T-helper 2 cell (primary cell): ENCODE measurements around the gene COA3.

ENCODE experiments used
- DNase-seq, 5 experiments: peaks; one replicate each; pipeline versions ENCODE4 v3.0.0 to v3.0.0-alpha.2; 2012 to 2022
- total RNA-seq, 2 donors: gene quantifications; one replicate each; lab custom pipeline; 2026; lab: John Stamatoyannopoulos, UW

Gene COA3, protein sequence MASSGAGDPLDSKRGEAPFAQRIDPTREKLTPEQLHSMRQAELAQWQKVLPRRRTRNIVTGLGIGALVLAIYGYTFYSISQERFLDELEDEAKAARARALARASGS
- total RNA-seq = 1.9 to 9.1 reads per million in 2 donors

DNA sequence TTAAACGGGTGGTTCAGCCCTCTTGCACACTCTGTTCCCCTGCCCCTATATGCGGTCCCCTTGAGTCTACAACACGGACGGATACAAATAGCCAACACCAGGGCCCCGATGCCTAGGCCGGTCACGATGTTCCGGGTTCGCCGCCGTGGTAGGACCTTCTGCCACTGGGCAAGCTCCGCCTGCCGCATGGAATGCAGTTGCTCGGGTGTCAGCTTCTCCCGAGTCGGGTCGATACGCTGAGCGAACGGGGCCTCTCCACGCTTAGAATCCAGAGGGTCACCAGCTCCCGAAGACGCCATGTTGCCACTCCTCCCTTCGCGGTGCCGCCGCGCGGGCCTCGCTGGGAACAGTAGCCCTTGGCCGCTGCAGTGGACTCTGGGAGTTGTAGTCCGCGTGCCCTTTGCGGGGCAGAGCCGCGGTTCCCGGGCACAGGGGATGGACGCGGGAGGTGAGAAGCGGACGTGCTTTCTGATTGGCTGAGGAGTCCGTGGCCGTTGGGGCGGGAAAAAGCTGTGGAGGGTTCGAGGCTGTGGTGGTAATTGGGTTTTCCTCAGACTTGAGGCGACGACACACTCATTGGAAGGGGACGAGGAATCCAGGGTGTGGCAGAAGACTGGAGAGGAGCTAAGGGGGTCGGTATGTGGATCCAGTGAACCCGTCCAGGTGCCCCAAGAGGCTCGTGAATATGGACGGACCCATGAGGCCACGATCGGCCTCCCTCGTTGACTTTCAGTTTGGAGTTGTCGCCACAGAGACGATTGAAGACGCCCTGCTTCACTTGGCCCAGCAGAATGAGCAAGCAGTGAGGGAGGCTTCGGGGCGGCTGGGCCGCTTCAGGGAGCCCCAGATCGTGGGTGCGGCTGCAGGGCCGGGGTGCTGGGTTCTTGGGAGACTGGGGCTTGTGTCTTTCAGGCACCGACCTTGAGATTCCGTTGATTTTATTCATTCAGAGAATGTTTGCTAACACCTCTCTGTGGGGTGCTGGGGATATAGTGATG, at the start of gene COA3, which contains the start of gene CNTD1:
Gene COA3, minus strand, starts transcription at position 322 of the 998 bp plus-strand sequence. Its CDS starts 23 bp downstream, at position 299.
Gene CNTD1, plus strand, starts transcription at position 479 of the 998 bp plus-strand sequence. Its CDS starts 207 bp downstream, at position 686.
- peak; percentile 44 to 84 (median 65) for DNase-seq

DNA sequence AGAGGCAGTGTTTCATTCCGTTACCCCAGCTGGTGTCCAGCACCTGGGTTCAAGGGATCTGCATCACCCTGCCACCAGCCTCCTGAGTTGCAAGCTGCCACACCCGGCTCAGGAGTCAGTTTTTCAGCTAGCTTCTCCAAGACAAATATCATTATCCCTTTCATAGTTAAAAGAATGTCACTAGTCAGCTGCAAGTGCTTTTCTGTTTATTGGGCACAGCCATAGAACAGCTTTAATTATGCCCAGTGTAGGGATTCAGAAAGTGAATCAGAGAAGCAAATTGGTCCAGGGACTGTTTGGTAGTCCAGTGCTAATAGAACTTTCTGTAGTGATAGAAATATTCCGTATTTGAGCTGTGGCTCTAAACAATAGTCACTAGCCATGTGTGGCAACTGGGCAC, 49.6 kb upstream of the COA3 start:
- DNase-seq = no peak

DNA sequence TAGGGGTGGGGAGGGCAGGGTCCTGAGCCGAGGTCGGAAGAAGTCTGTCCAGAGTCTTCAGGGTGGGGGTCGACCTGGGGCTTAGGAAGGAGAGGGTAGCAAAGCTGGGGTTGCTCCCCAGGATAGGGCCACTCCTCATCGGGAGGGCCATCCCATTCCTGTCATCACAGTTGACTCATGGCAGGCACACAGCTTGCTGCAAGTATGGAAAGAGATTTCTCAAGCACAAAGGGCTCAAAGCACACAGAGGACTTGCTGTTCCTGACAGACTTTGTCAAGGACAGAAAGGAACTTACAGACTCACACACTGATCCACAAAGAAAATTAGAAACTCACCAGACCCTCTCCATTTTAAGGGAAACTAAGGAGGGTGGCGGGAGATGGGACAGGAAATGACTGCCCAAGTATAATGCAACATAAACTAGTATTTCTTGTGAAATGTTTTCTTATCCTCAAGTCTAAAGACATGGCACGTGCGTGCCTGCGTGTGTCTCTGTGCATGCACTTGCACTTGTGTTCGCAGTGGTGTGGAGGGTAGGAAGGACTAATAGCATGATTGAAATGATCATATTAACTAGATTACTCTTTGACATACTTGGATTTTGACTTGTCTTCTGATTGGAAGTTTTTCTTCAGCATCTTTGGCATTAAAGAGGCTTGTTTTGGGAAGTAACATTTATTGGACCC, 48.2 kb upstream of the COA3 start:
- DNase-seq = no peak

DNA sequence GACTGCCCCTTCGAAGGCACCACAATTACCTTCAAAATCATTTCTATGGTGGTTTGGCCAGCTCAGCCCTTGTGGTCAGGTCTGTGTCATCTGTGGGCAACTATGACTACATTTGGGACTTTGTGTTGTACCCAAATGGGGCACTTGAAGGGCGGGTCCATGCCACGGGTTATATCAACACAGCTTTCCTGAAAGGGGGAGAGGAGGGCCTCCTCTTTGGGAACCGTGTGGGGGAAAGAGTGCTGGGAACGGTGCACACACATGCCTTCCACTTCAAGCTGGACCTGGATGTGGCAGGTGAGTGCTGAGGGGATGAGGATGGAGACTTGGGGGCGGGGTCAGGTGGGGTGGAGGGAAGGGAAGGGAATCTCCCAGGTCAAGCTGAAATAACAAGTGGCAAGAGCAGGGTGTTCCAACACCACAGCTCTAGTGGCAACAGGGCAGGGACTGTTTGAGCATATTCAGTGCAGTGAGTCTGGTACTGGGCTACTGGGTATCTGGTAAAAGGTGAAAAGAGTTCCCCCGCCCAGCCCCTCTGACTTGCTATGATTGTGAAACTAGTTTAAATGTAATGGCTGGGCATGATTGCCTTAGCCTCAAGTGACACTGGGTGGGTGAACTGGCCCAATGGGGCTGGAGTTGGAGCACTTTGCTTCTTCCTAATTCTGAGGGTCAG, 47.6 kb upstream of the COA3 start:
- DNase-seq = peak in 1 of 5 experiments; percentile 14

DNA sequence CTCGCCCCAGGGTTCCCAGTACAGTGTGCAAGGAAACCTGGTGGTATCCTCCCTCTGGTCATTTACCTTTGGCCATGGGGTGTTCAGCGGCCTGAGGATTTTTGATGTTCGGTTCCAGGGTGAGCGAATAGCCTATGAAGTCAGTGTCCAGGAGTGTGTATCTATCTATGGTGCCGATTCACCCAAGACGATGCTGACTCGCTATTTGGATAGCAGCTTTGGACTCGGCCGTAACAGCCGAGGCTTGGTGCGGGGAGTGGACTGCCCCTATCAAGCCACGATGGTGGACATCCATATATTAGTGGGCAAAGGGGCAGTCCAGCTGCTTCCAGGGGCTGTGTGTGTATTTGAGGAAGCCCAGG, 47.0 kb upstream of the COA3 start:
- DNase-seq = no peak

DNA sequence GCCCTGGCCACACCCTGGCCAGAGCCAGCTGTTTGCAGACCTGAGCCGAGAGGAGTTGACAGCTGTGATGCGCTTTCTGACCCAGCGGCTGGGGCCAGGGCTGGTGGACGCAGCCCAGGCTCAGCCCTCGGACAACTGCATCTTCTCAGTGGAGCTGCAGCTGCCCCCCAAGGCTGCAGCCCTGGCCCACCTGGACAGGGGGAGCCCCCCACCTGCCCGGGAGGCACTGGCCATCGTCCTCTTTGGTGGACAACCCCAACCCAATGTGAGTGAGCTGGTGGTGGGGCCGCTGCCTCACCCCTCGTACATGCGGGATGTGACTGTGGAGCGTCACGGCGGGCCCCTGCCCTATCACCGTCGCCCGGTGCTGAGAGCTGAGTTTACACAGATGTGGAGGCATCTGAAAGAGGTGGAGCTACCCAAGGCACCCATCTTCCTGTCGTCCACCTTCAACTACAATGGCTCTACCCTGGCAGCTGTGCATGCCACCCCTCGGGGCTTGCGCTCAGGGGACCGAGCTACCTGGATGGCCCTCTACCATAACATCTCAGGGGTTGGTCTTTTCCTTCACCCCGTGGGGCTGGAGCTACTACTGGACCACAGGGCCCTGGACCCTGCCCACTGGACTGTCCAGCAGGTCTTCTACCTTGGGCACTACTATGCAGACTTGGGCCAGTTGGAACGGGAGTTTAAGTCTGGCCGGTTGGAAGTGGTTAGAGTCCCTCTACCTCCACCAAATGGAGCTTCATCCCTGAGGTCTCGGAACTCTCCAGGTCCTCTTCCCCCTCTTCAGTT, 46.5 kb upstream of the COA3 start:
- DNase-seq = no peak

DNA sequence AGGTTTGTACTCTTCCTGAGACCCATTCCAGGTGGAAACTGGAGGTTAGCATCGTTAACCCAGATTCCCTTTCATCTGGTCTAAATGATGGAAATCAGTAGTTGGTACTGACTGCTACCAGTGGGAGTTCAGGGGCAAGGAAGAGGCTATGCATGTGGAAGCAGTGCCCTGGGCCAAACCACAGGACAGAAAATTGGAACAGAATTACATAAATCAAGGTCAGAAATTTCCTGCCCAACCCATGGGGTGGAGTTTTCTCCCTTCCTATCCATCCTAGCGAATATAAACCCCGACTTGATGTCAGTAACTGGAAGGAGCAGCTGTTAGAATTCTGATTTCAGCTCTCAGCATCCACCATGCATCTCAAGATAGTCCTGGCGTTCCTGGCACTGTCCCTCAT, 45.8 kb upstream of the COA3 start, which contains the start of gene AOC2:
Gene AOC2, plus strand, starts transcription at position 310 of the 400 bp plus-strand sequence. Its CDS starts 47 bp downstream, at position 357.
- no peak for DNase-seq

DNA sequence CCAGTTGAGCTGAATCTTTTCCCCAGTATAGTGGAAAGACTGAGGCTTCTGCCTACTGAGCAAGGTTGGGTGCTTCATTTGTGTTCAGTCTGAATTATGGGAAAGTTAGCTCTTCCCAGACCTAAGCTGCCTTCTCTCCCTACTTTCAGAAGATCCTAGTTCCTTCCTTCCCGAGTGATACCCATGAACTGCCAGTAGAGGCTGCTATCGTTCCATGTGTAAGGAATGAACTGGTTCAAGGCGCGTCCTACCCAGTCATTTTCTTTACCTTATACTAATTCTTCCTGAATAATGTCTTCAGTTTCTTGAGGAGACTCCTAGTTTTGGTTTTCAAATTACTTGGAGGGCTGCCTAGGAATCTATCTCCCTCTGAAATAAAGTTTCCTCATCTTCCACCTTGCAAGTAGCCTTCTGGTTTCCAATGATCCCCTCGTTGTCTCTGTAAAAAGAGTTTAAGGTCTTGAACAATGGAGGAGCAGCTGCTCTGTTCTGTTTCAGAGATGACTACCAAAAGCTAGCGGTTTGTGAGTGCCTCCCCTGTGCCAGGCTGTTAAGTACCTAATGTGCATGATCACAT, 44.9 kb upstream of the COA3 start:
- DNase-seq = peak in 1 of 5 experiments; percentile 36

DNA sequence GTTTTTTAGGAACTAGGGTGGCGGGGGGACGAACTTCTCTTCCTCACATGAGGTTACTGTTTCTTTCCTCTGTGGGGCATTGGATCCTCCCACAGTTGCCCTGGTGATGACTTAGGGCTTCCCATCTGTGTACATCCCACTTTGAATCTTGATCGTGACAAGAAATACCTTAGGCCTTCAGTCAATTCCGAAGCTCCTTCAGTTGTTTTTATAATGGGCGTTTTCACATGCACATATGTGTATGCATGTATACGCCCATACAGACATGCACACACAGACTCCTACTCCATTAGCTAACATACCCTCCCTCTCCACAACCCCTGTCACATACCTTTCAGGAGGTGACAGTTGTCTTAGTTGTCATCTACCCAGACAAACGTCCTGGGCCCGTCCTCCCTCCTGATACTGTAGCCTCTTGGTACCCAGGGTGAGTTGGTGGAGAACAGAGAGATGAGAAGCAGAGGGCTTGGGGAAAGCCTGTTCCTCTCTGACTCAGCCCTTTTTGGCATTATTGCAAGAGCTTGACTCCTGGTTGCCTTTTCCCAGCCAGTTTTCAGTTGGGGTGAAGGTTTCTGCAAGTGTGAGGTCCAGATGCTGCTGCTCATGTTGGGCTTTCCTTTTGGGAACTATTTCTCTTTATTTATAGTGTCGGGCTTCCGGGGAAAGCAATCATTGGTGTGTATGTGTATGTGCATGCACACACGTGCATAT, 43.6 kb upstream of the COA3 start:
- DNase-seq = no peak

DNA sequence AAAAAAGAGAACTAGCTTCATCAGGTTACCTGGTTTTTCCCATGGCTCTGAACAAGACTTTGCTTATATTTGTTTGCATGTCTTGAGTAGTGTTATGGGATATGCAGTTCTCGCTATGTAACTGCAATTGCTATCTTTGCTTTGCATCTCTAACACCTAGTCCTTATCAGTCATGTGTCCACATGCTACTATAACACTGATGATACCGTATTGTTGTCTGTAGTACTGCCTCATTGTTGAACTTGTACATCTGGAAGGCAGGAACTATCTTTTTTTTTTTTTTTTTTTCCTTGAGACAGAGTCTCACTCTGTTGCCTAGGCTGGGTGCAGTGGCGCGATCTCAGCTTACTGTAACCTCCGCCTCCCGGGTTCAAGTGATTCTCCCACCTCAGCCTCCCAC, 37.2 kb upstream of the COA3 start:
- DNase-seq = peak in 1 of 5 experiments; percentile 7

DNA sequence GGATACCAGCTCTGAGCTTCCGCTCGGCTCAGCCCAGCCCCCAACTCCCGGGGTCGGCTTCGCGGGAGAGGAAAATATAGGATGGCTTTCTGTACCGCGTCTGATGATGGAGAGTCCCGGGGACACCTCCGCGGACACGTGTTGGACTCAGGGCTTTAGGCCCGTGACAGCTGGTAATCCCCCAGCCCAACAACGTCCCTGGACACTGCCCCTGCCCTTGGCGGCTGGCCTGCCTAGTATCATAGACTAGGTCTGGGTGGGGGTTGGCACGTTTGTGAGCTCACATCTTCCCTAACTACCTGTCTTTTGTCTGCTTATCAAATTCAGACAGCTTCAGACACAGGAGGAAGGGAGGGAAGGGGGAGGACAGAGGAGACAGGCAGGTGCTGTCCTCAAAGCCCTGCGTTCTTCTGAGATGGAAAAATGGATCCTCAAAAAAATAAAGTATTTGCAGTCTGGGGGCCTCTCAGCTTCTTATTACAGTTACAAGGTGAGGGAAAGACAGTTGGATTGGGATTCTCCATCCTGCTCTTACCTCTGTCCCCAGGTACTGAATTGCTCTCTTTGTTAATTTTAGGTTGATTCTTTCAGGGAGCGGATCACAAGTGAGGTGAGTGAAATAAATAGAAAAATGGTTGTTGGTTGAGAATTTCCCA, 35.4 kb upstream of the COA3 start:
- no peak for DNase-seq

DNA sequence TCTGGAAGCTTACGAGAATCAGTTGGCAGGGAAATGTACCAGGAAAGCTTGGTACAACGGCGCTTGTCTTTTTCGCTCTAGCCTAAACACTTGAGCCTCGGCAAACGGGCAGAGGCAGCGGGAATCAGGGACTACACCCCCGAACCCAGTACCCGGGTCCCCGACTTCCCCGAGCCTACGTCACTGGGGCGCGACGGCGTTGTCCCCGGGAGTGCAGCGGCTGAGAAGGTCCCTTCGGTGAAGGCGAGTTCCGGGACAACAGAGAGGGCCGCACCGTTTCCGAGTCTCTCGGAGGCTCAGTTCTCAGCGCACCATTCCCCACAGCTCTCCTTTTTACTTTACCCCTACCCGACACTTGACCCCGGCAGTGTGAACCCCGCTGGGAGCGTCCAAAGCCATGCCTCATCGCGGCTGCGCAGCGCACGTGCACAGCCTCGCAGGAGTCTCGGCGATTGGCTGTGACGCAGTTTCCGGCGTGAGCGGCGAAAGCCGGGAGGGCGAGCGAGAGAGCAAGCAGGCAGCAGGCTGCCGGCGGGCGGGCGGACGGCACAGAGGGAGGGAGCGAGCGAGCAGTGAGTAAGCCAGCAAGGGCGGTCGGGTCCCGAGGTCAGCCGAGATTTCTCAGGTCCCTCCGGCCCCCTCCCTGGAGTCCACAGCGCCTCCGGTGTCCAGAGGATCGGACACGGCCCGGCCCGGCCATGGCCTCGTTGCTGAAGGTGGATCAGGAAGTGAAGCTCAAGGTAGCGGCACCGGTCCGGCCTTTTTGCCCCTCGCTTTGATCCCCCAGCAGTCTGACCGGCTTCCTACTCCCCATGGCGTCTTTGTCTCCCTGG, 34.6 kb upstream of the COA3 start, which contains the start of gene PSME3:
Gene PSME3, plus strand, starts transcription at position 464 of the 833 bp plus-strand sequence. Its CDS starts 235 bp downstream, at position 699.
- DNase-seq = peak; percentile 75 to 91 (median 87)

DNA sequence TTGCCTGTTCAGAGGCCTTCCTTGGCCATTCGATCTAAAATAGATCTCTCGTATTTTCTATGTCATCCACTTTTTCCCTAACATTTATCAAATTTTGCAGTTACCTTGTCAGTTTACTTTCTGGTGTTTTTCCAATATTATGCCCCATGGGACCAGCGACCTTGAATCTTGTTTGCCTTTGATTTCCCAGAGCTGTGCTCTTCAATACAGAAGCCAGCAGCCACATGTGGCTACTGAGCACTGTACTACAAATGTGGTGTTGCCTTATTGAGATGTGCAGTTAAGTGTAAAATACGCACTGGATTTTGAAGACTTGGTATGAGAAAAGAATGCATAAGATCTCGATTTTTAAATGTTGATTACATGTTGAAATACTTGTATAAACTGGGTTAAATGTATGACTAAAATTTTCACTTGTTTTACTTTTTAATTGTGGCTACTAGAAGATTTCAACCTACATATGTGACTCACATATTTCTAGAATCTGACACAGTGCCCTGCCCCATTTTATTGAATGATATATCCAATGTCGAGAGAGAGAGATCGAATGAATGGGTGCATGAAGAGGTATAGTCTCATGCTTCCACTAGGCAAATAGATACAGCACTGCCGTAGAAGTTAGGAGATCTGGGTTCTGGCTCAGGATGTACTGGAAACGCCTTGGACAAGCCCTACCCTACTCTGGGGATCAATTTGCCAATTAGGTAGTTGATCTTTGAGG, 33.9 kb upstream of the COA3 start:
- no peak for DNase-seq

DNA sequence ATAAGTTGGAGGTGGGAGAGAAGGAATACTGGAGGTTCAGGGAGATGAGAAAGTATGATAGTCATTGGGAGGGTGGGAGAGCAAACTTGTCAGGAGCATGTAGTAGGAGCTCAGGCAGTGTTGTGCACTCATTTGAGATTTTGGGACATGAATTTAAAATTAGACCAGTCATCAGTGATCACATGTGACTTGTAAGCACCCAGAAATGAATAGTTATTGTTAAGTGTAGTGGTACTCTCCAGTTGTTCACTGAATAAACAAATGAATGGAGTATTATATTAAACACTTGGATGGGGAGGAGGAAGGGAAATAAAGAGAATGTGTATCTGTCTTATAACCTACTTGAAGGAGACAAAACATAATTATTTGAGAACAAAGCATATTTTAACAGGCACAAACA, 32.5 kb upstream of the COA3 start:
- DNase-seq = no peak

DNA sequence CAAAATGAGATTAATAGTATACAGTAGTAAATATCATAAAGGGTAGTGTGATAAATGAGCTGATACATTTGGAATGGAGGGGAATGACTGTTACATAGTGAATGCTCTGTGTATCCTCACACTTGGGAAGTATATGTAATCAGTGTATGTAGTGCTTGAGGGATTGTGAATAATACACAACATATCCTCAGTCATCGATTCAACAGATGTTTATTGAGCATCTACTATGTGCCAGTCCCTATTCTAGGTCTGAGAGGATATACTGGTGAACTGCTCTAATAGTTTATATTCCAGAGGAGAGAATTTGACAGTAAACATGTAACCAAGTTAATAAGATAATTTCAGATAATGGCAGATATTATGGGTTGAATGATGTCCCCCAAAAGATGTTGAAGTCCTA, 29.0 kb upstream of the COA3 start:
- DNase-seq = no peak

DNA sequence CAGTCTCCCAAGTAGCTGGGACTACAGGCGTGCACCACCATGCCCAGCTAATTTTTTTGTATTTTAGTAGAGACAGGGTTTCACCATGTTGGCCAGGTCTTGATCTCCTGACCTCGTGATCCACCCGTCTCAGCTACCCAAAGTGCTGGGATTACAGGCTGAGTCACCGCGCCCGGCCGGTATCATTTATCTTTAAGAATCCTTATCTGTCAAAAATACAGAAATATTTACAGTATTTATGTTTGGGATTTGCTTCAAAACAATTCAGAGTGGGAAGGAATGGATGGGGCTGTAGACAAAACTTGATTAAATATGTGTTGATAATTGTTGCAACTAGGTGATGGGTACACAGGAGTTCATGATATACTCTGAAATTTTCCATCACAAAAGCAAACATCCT, 22.7 kb upstream of the COA3 start:
- DNase-seq = no peak

DNA sequence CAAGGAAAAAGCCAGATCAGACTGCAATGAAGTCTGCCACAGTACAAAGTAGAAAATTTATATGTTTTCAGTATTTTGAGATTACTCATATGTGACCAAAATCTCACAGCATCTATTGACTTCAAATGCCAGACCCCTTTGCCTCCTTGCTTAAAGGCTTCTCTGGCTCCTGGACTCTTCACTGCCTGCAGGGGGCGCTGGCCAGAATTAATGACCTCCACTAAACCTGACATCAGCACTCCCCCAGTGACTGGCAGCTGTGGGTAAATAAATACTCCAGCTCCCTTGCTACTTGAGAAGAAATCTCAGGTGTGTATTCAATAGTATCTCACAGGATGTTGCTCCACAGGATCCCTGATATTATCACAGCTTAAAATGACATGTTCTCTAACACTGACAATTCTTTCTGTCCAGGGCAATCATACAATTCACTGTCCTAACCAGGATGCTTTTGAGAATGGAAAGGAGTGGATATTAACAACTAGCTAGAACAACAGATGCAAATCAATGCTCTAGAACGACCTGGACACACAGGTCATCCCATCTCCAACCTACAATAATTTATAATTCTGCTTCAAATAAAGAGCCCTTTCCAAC, 21.5 kb upstream of the COA3 start:
- peak in 4 of 5 experiments; percentile 24 to 81 (median 50) for DNase-seq

DNA sequence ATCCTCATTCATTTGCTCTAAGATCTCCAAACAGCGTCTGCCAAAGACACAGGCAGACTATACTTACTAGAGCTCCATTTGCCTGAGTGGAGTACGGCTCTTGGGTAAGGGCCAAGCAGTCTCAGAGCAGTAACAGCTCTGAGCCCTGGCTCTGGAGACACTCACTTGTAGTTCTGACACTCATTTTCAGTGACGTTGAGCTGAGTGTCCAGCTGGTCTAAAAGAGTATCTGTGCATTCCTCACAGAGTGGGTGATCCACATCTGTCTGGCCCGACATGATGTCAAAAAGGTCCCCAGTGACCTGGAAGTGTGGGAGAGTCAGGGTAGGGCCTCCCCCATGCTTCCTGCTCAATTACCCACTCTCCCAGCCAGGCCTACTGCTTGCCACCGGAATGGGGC, 19.9 kb upstream of the COA3 start:
- DNase-seq = no peak
